Fibroblast of skin of right biceps (primary cell): ENCODE data around the gene RAET1E.
"Not testable (repeated sequence)": the region's sequence is repeated elsewhere in the genome, so short reads cannot be mapped to it uniquely, and the experiment has no call there.

Source experiments
- DNase-seq: peaks from one replicate; pipeline ENCODE4 v3.0.0-alpha.2; 2013

RAET1E gene

GRCh38 chr6:149908480-149908879, 10.6 kb upstream of the RAET1E start:
- not testable (repeated sequence) for DNase-seq

DNA sequence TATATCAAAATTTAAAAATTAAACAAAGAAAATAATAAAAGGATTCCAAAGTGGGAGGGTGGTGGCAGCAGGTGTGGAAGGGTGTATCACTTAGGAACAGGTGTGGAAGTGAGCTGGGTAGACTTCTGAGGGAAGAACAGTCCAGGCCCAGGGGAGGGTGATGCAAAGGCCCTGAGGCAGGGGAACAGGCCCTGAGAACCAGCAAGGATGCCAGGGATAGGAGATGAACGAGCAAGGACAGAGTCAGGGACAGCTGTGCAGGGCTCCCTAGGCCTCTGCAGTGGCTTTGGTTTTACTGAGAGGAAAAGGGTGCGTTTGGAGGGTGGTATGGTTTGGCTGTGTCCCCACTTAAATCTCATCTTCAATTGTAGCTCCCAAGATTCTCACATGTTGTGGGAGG, 9.4 kb upstream of the RAET1E start:
- no peak for DNase-seq

GRCh38 chr6:149906405-149906804, 8.5 kb upstream of the RAET1E start:
- DNase-seq, result no peak

DNA sequence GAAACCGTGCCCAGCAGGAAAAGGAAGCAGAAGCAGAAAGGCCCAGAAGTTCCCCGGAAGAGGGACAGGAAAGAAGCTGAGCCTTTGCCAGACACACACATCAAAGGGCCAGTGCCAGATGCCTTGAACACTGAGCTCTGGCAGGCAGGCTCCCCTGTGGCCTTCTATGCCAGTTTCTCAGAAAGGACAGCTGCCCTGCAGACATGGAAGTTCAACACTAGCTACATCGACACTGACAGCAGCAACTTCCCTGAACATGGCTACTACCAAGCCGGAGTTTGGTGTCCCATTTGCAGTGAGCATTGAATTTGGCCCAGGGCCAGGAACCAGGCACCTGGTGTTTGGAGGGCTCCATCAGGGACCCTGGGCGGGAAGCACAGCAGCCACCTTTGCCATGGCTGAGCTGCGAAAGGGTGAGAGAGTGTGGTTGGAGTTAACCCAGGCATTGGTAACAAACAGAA, 8.0 kb upstream of the RAET1E start:
- DNase-seq, result no peak

- no peak for DNase-seq
These were observed 7.5 kb upstream of the RAET1E start for GRCh38 chr6:149905371-149905910.

GRCh38 chr6:149904661-149905370, 6.9 kb upstream of the RAET1E start:
- no peak for DNase-seq

DNA sequence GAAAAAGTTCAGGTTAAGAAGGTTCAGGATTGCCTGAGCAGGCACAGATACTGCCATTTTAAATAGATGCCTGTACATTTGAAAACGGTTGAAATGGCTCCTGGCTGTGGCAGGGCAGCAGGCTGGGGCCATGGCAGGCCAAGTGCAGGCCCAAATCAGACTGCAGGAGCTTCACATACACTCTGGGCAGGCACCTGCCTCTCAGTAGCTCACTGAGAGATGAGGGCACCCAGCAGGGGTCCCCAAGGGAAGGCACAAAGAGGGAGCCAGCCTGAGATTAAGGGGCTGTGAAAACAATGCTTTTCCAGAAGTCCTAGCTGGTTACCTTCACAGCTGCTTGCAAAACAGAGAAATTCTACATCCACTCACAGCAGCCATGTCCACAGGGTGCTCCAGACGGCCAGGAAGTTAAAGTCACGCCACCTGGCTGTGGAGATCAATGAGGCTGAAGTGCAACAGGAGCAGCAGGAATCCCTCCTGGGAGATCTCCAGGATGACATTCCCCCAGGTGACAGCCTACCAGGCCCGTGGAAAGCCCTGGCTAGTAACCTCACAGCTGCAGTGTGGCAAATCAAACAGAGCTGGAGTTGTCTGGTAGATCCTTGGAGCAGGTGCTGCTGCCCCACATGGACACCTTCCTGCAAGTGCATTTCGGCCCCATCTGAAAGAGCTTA, 6.2 kb upstream of the RAET1E start:
- DNase-seq, result no peak

DNA sequence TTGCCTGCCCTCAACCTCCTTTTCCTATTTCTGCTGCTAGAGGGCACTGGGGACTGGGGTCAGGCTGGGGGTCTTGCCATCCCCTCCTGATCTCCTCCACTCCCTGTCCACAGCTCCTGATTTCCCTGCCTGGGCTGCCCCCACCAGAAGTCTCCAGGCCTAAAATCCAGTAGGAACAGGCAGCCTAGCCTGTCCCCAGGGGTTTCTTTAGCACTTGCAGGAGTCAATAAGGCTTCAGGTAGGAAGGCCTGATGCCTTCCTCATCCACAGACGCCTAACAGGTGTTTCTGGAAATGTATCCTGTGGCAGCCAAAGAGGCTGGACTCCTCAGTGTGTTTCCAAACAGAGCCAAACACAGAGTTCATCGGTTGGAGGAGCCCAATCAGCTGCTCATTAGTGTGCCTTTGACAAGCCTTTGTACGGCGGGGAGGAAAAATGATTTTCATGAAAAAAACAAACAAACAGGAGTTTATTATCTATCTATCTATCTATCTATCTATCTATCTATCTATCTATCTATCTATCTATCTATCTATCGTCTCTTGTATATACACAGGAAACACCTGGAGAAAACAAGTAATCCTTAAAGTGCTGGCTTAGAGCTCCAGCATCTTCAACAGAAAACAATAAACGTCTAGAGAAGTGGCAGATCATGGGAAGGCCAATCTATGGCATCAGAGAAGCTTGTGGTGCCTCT, 3.7 kb upstream of the RAET1E start:
- no peak for DNase-seq

GRCh38 chr6:149900620-149901443, 2.9 kb upstream of the RAET1E start:
- no peak for DNase-seq

DNA sequence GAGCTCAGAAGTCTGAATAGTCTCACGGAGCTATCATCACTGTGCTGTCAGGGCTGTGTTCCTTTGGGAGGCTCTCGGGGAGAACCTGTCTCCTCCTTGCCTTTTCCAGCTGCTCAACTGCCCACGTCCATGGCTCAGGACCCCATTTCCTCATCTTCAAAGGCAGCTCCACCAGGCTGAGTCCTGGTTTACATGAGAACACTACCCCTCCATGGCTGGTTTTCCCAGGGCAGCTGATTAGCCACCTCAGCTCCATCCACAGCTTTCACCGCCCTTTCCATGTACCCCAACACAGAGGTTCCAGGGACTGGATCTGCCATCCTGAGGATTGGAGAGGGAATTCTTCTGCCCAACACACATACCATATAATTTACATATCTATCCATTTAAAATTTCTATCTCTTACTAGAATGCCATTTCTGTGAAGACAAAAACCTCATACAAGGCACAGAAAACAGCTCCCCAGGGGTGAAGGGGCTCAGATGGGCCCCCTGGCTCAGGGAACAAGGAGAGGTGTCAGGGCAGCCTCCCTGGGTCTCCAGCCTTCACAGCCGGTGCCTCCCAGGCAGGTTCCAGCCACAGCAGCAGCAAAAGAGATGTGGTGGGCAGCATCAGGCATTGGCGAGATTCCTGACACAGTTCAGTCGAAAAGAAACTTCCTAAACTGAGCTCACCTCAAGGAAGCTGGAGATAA, 2.2 kb upstream of the RAET1E start:
- DNase-seq, result no peak

- no peak for DNase-seq
These were observed 1.6 kb upstream of the RAET1E start for GRCh38 chr6:149899486-149899885.

GRCh38 chr6:149898966-149899365, 1.1 kb upstream of the RAET1E start:
- DNase-seq, result no peak

- DNase-seq, result peak; percentile 78
These were observed 757 bp downstream of the RAET1E start for GRCh38 chr6:149897015-149897697.

DNA sequence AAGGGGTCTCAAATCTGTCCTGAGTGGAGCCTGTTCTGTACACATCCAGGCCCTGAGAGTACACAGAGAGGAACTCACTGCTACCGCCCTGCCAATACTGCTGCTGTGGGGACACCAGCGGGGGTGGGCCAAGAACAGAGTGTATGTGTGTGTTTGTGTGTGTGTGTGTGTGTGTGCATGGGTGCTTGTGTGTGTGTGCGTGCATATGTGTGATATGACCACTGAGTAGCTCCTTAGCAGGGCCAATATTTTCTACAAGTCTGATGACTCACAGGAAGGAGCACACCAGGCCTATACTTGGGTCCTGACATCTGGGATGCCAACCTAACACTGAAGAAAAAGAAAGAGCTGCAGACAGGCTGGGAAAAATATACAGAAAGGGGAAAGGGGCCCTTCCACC, 1.4 kb downstream of the RAET1E start:
- peak; percentile 40 for DNase-seq

DNA sequence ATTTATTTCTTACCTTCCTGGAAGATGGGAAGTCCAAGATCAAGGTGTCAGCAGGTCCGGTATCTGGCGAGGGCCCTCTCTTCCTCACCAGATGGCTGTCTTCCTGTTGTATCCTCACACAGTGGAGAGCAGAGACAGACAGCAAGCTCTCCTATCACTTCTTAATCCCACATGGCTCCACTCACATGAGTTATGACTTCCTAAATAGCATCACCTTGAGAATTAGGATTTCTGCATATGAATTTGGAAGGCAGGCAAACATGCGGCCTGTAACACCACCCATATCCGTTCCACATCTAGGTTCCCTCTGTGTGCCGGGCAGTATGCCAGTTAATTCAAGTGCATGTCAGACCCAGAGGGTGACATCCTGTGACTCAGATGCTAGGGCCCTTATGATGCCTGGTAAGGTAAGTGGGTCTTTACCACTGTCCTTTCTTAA, 2.1 kb downstream of the RAET1E start:
- DNase-seq, result peak; percentile 81

DNA sequence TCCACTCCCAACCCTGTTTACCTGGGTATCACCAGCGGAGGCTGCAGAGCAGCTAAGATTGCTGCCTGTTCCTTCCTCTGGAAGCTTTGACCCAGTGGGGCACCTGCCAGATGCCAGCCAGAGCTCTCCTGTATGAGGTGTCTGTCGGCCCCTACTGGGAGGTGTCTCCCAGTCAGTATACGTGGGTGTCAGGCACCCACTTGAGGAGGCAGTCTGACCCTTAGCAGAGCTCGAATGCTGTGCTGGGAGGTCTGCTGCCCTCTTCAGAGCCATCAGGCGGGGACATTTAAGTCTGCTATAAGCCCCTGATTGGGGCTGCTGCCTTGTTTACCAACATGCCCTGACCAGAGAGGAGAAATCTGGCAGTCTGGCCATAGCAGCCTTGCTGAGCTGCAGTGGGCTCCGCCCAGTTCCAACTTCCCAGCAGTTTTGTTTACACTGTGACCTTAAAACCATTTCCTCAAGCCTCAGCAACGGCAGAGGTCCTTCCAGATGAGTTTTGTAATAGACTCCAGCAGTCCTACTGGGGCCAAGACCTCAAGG, 2.8 kb downstream of the RAET1E start:
- peak; percentile 24 for DNase-seq

DNA sequence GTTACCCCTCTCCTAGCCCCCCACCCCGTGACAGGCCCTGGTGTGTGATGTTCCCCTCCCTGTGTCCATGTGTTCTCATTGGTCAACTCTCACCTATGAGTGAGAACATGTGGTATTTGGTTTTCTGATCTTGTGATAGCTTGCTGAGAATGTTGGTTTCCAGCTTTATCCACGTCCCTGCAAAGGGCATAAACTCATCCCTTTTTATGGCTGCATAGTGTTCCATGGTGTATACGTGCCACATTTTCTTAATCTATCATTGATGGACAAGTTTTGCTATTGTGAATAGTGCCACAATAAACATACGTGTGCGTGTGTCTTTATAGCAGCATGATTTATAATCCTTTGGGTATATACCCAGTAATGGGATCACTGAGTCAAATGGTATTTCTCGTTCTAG, 6.0 kb downstream of the RAET1E start:
- not testable (repeated sequence) for DNase-seq

- no peak for DNase-seq
These were observed 6.7 kb downstream of the RAET1E start for GRCh38 chr6:149891259-149891658.

DNA sequence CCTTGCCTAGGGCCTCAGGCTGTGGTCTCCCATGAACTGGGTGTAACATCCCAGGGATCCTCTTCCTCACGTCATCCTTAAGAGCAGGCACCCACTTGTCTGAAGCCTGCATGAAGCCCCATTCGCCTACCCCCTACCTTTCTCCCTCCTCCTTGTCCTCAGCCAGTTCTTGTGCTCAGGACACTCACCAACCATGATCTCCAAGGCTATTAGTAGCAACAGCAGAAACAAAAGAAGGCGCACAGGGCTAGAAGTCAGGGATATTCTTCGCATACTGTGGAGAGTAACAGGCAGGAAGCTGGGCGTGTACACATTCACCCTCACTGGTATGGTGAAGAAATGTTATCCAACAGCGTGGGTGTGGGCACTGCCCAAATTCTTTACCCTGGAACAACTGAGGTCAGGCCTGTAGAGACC, 7.3 kb downstream of the RAET1E start:
- no peak for DNase-seq

DNA sequence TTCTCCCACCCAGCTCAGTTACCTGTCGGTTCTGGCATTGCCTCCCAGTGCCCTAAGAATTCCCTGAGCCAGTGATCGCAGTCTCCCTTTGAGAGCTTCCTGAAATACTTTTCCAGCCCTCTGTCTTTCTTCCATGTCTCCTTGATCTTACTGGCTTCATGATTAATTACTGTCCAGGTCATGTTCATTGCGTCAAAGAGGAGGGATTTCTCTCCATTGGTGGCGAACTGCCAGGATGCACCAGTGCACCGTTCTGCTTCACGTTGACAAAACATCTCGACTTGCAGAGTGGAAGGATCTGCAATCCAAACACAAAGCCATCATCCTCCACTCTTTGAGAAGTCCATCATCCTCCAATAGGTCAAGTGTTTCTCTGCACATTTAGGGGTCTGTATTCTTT, 8.6 kb downstream of the RAET1E start:
- no peak for DNase-seq

- DNase-seq, result peak; percentile 36
These were observed 9.3 kb downstream of the RAET1E start for GRCh38 chr6:149888659-149889058.
